Natural killer cell (primary cell): ENCODE data around the gene ARSB. TPM values are rescaled to one million over a fixed set of nuclear protein-coding genes. Genes with fewer than 3 reads are reported as not detected.
"Not testable (repeated sequence)": the region's sequence is repeated elsewhere in the genome, so short reads cannot be mapped to it uniquely, and the experiment has no call there.

ENCODE experiments used
- ATAC-seq, 3 donors: fragments of 150-1000 bp in 2 of 3; fragments of 200-7000 bp in 1 of 3; cut with Tn5 transposase; 1 replicate in 1 of 3; 2 replicates in 2 of 3; pipeline ENCODE4 v1.10.0; 2021; ENCODE audit warnings: mild to moderate bottlenecking in 2 of 3, moderate library complexity in 2 of 3
- DNase-seq, 2 donors: peaks; one replicate each; pipeline versions ENCODE4 v3.0.0 to v3.0.0-alpha.2; 2013 to 2021; ENCODE audit warnings: mixed read lengths in 1 of 2
- H3K27ac ChIP-seq: one replicate; pipeline ENCODE4 v1.5.1; 2013; ENCODE audit warnings: mild to moderate bottlenecking, low read length
- H3K27me3 ChIP-seq: one replicate; pipeline ENCODE4 v1.6.1; 2013; ENCODE audit warnings: low read length; ENCODE audit not compliant: control insufficient read depth, insufficient read depth
- H3K36me3 ChIP-seq: one replicate; pipeline ENCODE4 v1.6.1; 2013; ENCODE audit warnings: low read length; ENCODE audit not compliant: control insufficient read depth, insufficient read depth
- H3K4me1 ChIP-seq: one replicate; pipeline ENCODE4 v1.6.1; 2013; ENCODE audit warnings: low read length; ENCODE audit not compliant: control insufficient read depth, insufficient read depth
- H3K4me3 ChIP-seq: one replicate; pipeline ENCODE4 v1.5.1; 2013; ENCODE audit warnings: low read length
- H3K9me3 ChIP-seq: one replicate; pipeline ENCODE4 v1.6.1; 2013; ENCODE audit warnings: low read length; ENCODE audit not compliant: control insufficient read depth, insufficient read depth
- H3K27ac Mint-ChIP-seq, 2 donors: one replicate each; pipeline ENCODE4 v1.8.0; 2022; ENCODE audit warnings: mild to moderate bottlenecking in 2 of 2, mixed read lengths in 2 of 2, moderate library complexity in 1 of 2
- H3K27me3 Mint-ChIP-seq, 2 donors: one replicate each; pipeline ENCODE4 v1.8.0; 2022; ENCODE audit warnings: low read depth in 2 of 2, mixed read lengths in 2 of 2
- H3K36me3 Mint-ChIP-seq: one replicate; pipeline ENCODE4 v1.8.0; 2022; ENCODE audit warnings: mixed read lengths
- H3K4me1 Mint-ChIP-seq, 2 donors: one replicate each; pipeline ENCODE4 v1.8.0; 2022; ENCODE audit warnings: mixed read lengths in 2 of 2
- H3K4me3 Mint-ChIP-seq: one replicate; pipeline ENCODE4 v1.8.0; 2022; ENCODE audit warnings: mild to moderate bottlenecking, moderate library complexity, mixed read lengths
- H3K9me3 Mint-ChIP-seq, 2 donors: one replicate each; pipeline ENCODE4 v1.8.0; 2022; ENCODE audit warnings: mixed read lengths in 2 of 2
- CTCF ChIP-seq: fragments of 200-600 bp; IDR thresholded peaks from one replicate; pipeline ENCODE4 v1.8.0; 2022; ENCODE audit warnings: antibody characterized with exemption
- WGBS: methylation state at CpG from one replicate; pipeline ENCODE4 v1.1.7; 2013; ENCODE audit warnings: missing lambda C conversion rate; ENCODE audit not compliant: insufficient coverage; 5-methylcytosine and 5-hydroxymethylcytosine counted together
- intact Hi-C: fragments of 100-400 bp; cut with micrococcal nuclease; formaldehyde crosslinking; loops from one replicate; pipeline ENCODE4 v1.14.2; 2022
- total RNA-seq, 4 donors: library from RNA; stranded (reverse); fragments of 120-200 nt in 1 of 4; gene quantifications; one replicate each; pipeline versions ENCODE4 v1.2.3 to v1.2.4, GENCODE V29; 2013 to 2022

ARSB gene
- total RNA-seq, 3 donors from 2014 or later (not counting 1 experiment from before 2014, with no cell fraction given), result 8.6 to 12.8 (median 8.9) TPM

GRCh38 chr5:78983601-78984438 is 1.3 kb downstream of the ARSB start:
- ATAC-seq, result no peak
- DNase-seq, result peak in 1 of 2 donors; percentile 15
- Mint-ChIP-seq H3K9me3 (no peaks in the 10 kb centered on the region), H3K4me3 (peak overlapping the region; percentile 92), H3K27me3 (no peaks in the 10 kb centered on the region), H3K36me3 (no peaks in the 10 kb centered on the region), H3K4me1 (peaks cover 25% of the 10 kb centered on the region in 2 donors), H3K27ac (peak overlapping the region; percentile 94 to 95)
- no peak for TF ChIP-seq CTCF
- Histone ChIP-seq H3K4me1 (peaks cover 13% of the 10 kb centered on the region), H3K36me3 (no peaks in the 10 kb centered on the region), H3K27ac (peak overlapping the region; percentile 85), H3K4me3 (peak overlapping the region; percentile 68), H3K9me3 (no peaks in the 10 kb centered on the region), H3K27me3 (no peaks in the 10 kb centered on the region)
- 24% methylated on average over 12 of the region's 17 CpGs for WGBS
- intact Hi-C loops, result loop anchor here (5.0 to 10.0 kb wide), 3 partner anchors 148 to 689 kb away; partner anchors contain the start of genes AP3B1 and SCAMP1

GRCh38 chr5:78983194-78983593 is 1.9 kb downstream of the ARSB start:
- H3K4me1 Mint-ChIP-seq, result peaks cover 25% of the 10 kb centered on the region in 2 donors
- peak overlapping the region; percentile 94 to 95 for H3K27ac Mint-ChIP-seq
- not testable (repeated sequence) for DNase-seq, H3K36me3 Mint-ChIP-seq, H3K9me3 Mint-ChIP-seq, H3K27ac ChIP-seq, ATAC-seq, H3K27me3 ChIP-seq, H3K36me3 ChIP-seq, H3K27me3 Mint-ChIP-seq, H3K9me3 ChIP-seq, H3K4me3 ChIP-seq
- peaks cover 13% of the 10 kb centered on the region for H3K4me1 ChIP-seq
- H3K4me3 Mint-ChIP-seq, result peak overlapping the region; percentile 92
- intact Hi-C loops, result loop anchor here (5.0 to 10.0 kb wide), 3 partner anchors 149 to 688 kb away; partner anchors contain the start of genes AP3B1 and SCAMP1
- 94% methylated on average over 9 of the region's 9 CpGs for WGBS

- intact Hi-C loops, result loop anchor here (5.0 to 10.0 kb wide), 3 partner anchors 152 to 685 kb away; partner anchors contain the start of genes AP3B1 and SCAMP1
- H3K27me3 ChIP-seq, result no peaks in the 10 kb centered on the region
- H3K9me3 ChIP-seq, result no peaks in the 10 kb centered on the region
- Mint-ChIP-seq H3K4me3 (no peak overlapping the region), H3K4me1 (peaks cover 12 to 17% of the 10 kb centered on the region in 2 donors), H3K9me3 (no peaks in the 10 kb centered on the region), H3K36me3 (no peaks in the 10 kb centered on the region), H3K27me3 (no peaks in the 10 kb centered on the region), H3K27ac (no peak overlapping the region)
- peaks cover 7% of the 10 kb centered on the region for H3K4me1 ChIP-seq
- DNase-seq (no peak), ATAC-seq (no peak)
- H3K36me3 ChIP-seq, result no peaks in the 10 kb centered on the region
- no peak for TF ChIP-seq CTCF
- H3K27ac ChIP-seq, result no peak overlapping the region
- H3K4me3 ChIP-seq, result no peak overlapping the region
Measured at GRCh38 chr5:78979909-78980308, 5.2 kb downstream of the ARSB start.

- ATAC-seq, result no peak
- H3K9me3 ChIP-seq, result no peaks in the 10 kb centered on the region
- peaks cover 11 to 17% of the 10 kb centered on the region in 2 donors for H3K4me1 Mint-ChIP-seq
- H3K27me3 ChIP-seq, result no peaks in the 10 kb centered on the region
- H3K4me1 ChIP-seq, result peaks cover 7% of the 10 kb centered on the region
- no peaks in the 10 kb centered on the region for H3K9me3 Mint-ChIP-seq
- no peak overlapping the region for H3K27ac ChIP-seq
- 79% methylated on average over 6 of the region's 7 CpGs for WGBS
- no peaks in the 10 kb centered on the region for H3K36me3 ChIP-seq
- no peaks in the 10 kb centered on the region for H3K27me3 Mint-ChIP-seq
- H3K4me3 Mint-ChIP-seq, result no peak overlapping the region
- H3K27ac Mint-ChIP-seq, result no peak overlapping the region
- no peak for TF ChIP-seq CTCF
- no peak overlapping the region for H3K4me3 ChIP-seq
- H3K36me3 Mint-ChIP-seq, result no peaks in the 10 kb centered on the region
- intact Hi-C loops, result no loop called here
- DNase-seq, result no peak
Measured at GRCh38 chr5:78979117-78979742, 5.9 kb downstream of the ARSB start.
